K562 (cell line): ENCODE results near the gene GANAB. TPM values are rescaled to one million over a fixed set of nuclear protein-coding genes. Genes with fewer than 3 reads are reported as not detected.
"Not testable (repeated sequence)": the region's sequence is repeated elsewhere in the genome, so short reads cannot be mapped to it uniquely, and the experiment has no call there.

Experiments used
- ATAC-seq: fragments of 200-7000 bp; cut with Tn5 transposase; 3 replicates; pipeline ENCODE4 v1.9.1; 2020; ENCODE audit warnings: moderate library complexity
- BruUV-seq: library from RNA; stranded (reverse); fragments of 400-500 nt; replicated peaks from 2 replicates; lab custom pipeline; 2021; lab: Mats Ljungman, UMichigan
- CTCF ChIA-PET: fragments of 300-600 bp; formaldehyde crosslinking; extraction: SDS; loops from one replicate; lab custom pipeline; 2021; ENCODE audit warnings: low intra/inter-chr PET ratio; lab: Yijun Ruan, JAX
- POLR2A ChIA-PET: fragments of 300-600, 350-650 bp; sonication (Branson Sonifier 250); formaldehyde crosslinking; extraction: SDS; loops from one replicate; lab custom pipeline; 2021; ENCODE audit warnings: antibody characterized with exemption, inconsistent platforms; lab: Yijun Ruan, JAX
- DNase-seq, 4 experiments: peaks; one replicate each; pipeline versions ENCODE4 v3.0.0 to v3.0.0-alpha.2; 2011 to 2018; ENCODE audit warnings: low spot score in 3 of 4, mixed read lengths in 3 of 4; ENCODE audit errors: extremely low read depth in 1 of 4
- FAIRE-seq: peaks from 2 replicates; lab custom pipeline; 2011; peaks lifted over from hg19 to GRCh38; lab: Jason Lieb, UNC
- H2AFZ ChIP-seq: 2 replicates; pipeline ENCODE4 v1.6.0; 2011; ENCODE audit warnings: low read depth, low read length, control low read depth, inconsistent platforms
- H3K27ac ChIP-seq: fragments of 200-600 bp; 3 replicates; pipeline ENCODE4 v1.8.0; 2011; ENCODE audit warnings: low read depth, mild to moderate bottlenecking, control low read depth, inconsistent platforms, low read length, moderate library complexity, mixed read lengths; ENCODE audit errors: extremely low read depth
- H3K27me3 ChIP-seq, 2 experiments: fragments of 300-600 bp in 1 of 2; 2 replicates in 1 of 2; 3 replicates in 1 of 2; pipeline versions ENCODE4 v1.6.0 to v1.8.0; 2011; ENCODE audit warnings: inconsistent platforms in 2 of 2, low read length in 2 of 2, mild to moderate bottlenecking in 1 of 2, mixed read lengths in 1 of 2, moderate library complexity in 1 of 2; ENCODE audit not compliant: control insufficient read depth in 2 of 2, insufficient read depth in 2 of 2
- H3K36me3 ChIP-seq: fragments of 300-600 bp; 3 replicates; pipeline ENCODE4 v1.8.0; 2011; ENCODE audit warnings: mild to moderate bottlenecking, low read length, inconsistent platforms; ENCODE audit not compliant: control insufficient read depth, insufficient read depth
- H3K4me1 ChIP-seq, 2 experiments: fragments of 200-600 bp in 1 of 2; replicated peaks in 1 of 2; 2 replicates in 1 of 2; 3 replicates in 1 of 2; pipeline versions ENCODE4 v1.5.1 to v1.8.0; 2011; ENCODE audit warnings: inconsistent platforms in 2 of 2, low read length in 2 of 2, mild to moderate bottlenecking in 1 of 2, mixed read lengths in 1 of 2, moderate library complexity in 1 of 2; ENCODE audit not compliant: control insufficient read depth in 2 of 2, insufficient read depth in 2 of 2
- H3K4me2 ChIP-seq: 2 replicates; pipeline ENCODE4 v1.6.1; 2011; ENCODE audit warnings: low read length, control low read depth, inconsistent platforms, mixed read lengths; ENCODE audit not compliant: insufficient read depth
- H3K4me3 ChIP-seq: fragments of 200-600 bp; sonication (generic), shearing (Covaris generic); 2 replicates; pipeline ENCODE4 v1.5.1; 2016; ENCODE audit warnings: control low read depth, inconsistent platforms
- H3K79me2 ChIP-seq: fragments of 200-600 bp; 3 replicates; pipeline ENCODE4 v1.8.0; 2011; ENCODE audit warnings: low read length, inconsistent platforms; ENCODE audit not compliant: control insufficient read depth, insufficient read depth
- H3K9ac ChIP-seq, 2 experiments: 2 replicates each; pipeline versions ENCODE4 v1.6.0 to v1.6.1; 2011; ENCODE audit warnings: low read depth in 2 of 2, low read length in 2 of 2, control low read depth in 1 of 2, inconsistent platforms in 1 of 2, mild to moderate bottlenecking in 1 of 2, mixed read lengths in 1 of 2; ENCODE audit not compliant: insufficient read depth in 1 of 2
- H3K9me1 ChIP-seq: one replicate; pipeline ENCODE4 v1.6.0; 2011; ENCODE audit warnings: inconsistent platforms, mild to moderate bottlenecking, low read length, moderate library complexity; ENCODE audit not compliant: control insufficient read depth, insufficient read depth
- H3K9me3 ChIP-seq: replicated peaks from 2 replicates; pipeline ENCODE4 v1.5.1; 2011; ENCODE audit warnings: low read depth, low read length, inconsistent platforms; ENCODE audit not compliant: control insufficient read depth, insufficient read depth
- H4K20me1 ChIP-seq: replicated peaks from 2 replicates; pipeline ENCODE4 v1.6.1; 2011; ENCODE audit warnings: low read length, inconsistent platforms, mixed read lengths; ENCODE audit not compliant: control insufficient read depth, insufficient read depth
- RERE ChIP-seq: sonication (generic); formaldehyde crosslinking; IDR thresholded peaks from 2 replicates; pipeline ENCODE4 v1.8.0; 2023; ENCODE audit warnings: missing genetic modification reagents, mild to moderate bottlenecking, borderline replicate concordance
- USF1 ChIP-seq: sonication (generic); formaldehyde crosslinking; IDR thresholded peaks from 2 replicates; pipeline ENCODE4 v1.9.0; 2022; ENCODE audit warnings: mild to moderate bottlenecking, missing genetic modification reagents
- WGBS: fragments of 100-300 bp; shearing (Covaris generic); methylation state at CpG from one replicate; pipeline ENCODE4 v1.1.6; 2016; ENCODE audit warnings: low coverage, mixed read lengths; ENCODE audit not compliant: insufficient coverage; ENCODE audit errors: missing lambda C conversion rate; 5-methylcytosine and 5-hydroxymethylcytosine counted together
- in situ Hi-C: fragments of 300-500 bp; cut with MboI; formaldehyde crosslinking; loops from 4 replicates; pipeline ENCODE4 v1.15.0; 2018; ENCODE audit warnings: inconsistent platforms, mixed read lengths
- intact Hi-C: fragments of 100-400 bp; cut with micrococcal nuclease; formaldehyde crosslinking; loops from 2 replicates; pipeline ENCODE4 v1.14.2; 2022
- polyA plus RNA-seq, 8 experiments: library from polyadenylated mRNA; depleted of rRNA in 4 of 8; stranded (reverse) in 5 of 8; unstranded in 3 of 8; fragments of >200 nt; fragmentation: Nextera tagmentation in 2 of 8; fragmentation: Illumina TruSeq in 1 of 8; extraction: Ambion mirVana in 2 of 8; extraction: Trizol in 1 of 8; gene quantifications; 2 replicates each; pipeline versions ENCODE4 v1.2.1 to v1.2.3, GENCODE V29; 2011 to 2014; ENCODE audit warnings: inconsistent platforms in 1 of 8, missing spikeins in 1 of 8
- total RNA-seq, 7 experiments: library from RNA; depleted of rRNA in 6 of 7; stranded (reverse); fragments of >200 nt in 6 of 7; fragmentation: Illumina TruSeq in 2 of 7; extraction: Trizol in 2 of 7; gene quantifications; 2 replicates each; pipeline versions ENCODE4 v1.2.1 to v1.2.3, GENCODE V29; 2011 to 2021; ENCODE audit warnings: low replicate concordance in 1 of 7

Gene GANAB
- total and polyA plus RNA-seq, 9 of the 15 experiments (the other 6 are each of a cell fraction or from before 2014, with no cell fraction given) = 6.5 to 284 (median 161) TPM

- TF ChIP-seq RERE (CRISPR knock-in tag) (no peak), USF1 (CRISPR knock-in tag) (0 out of 2 replicates have a peak, but pooled peaks have one; percentile 29)
Measured at GRCh38 chr11:62588966-62589637, 57.3 kb downstream of the GANAB start (continued).

DNA sequence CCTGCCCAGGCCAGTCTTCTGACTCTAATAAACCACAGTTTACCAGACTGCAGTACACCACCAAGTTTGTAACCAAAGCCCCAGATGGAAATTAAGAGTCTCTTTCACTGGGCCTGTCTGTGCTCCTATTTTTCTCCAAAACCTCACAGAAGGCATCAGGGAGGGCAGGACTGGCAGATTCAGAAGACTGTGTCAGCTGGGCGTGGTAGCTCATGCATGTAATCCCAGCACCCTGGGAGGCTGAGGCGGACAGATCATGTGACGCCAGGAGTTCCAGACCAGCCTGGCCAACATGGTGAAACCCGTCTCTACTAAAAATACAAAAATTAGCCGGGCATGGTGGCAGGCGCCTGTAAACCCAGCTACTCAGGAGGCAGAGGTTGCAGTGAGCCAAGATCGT lies 61.1 kb downstream of the GANAB start:
- peaks cover 35% of the 10 kb centered on the region for H3K79me2 ChIP-seq
- POLR2A ChIA-PET = interaction anchor here (1.1 to 4.6 kb wide), 2 partner anchors 11 to 19 kb away, joined by 6 to 33 read pairs; partner anchors contain the start of gene EEF1G
- BruUV-seq = not testable (repeated sequence)

More for the DNA sequence above, 61.1 kb downstream of the GANAB start:
- intact Hi-C loops, CTCF ChIA-PET, in situ Hi-C loops, DNase-seq, FAIRE-seq, H3K9me3 ChIP-seq, H4K20me1 ChIP-seq, H3K4me2 ChIP-seq, ATAC-seq, H3K27ac ChIP-seq, H3K9me1 ChIP-seq, H3K27me3 ChIP-seq, H2AFZ ChIP-seq, H3K9ac ChIP-seq, H3K4me3 ChIP-seq: not testable (repeated sequence)
- peaks cover 7 to 12% of the 10 kb centered on the region in 2 experiments; a peak in 4 of 5 replicates for H3K4me1 ChIP-seq
- WGBS = 93% methylated on average over 7 of the region's 7 CpGs
- peaks cover 67% of the 10 kb centered on the region for H3K36me3 ChIP-seq
